Stimulated activated naive CD8-positive, alpha-beta T cell treated with anti-CD3 and anti-CD28 coated beads, Interleukin-15, amount 100 ng/mL, for 72 hours (primary cell): ENCODE results near the gene KMT2E.

Experiments
- ATAC-seq: fragments of 150-1000 bp; cut with Tn5 transposase; 2 replicates; pipeline ENCODE4 v1.10.0; 2021; ENCODE audit warnings: mild to moderate bottlenecking, moderate library complexity
- DNase-seq, 2 donors: peaks; one replicate each; pipeline ENCODE4 v3.0.0; 2021 to 2022
- H3K27ac Mint-ChIP-seq, 2 donors: one replicate each; pipeline ENCODE4 v1.8.0; 2022; ENCODE audit warnings: mild to moderate bottlenecking in 2 of 2, mixed read lengths in 2 of 2, moderate library complexity in 2 of 2
- H3K27me3 Mint-ChIP-seq: one replicate; pipeline ENCODE4 v1.8.0; 2022; ENCODE audit warnings: mixed read lengths
- H3K4me1 Mint-ChIP-seq: one replicate; pipeline ENCODE4 v1.8.0; 2022; ENCODE audit warnings: mild to moderate bottlenecking, mixed read lengths
- H3K4me3 Mint-ChIP-seq, 2 donors: one replicate each; pipeline ENCODE4 v1.8.0; 2022; ENCODE audit warnings: mild to moderate bottlenecking in 2 of 2, mixed read lengths in 2 of 2, moderate library complexity in 1 of 2
- H3K9me3 Mint-ChIP-seq, 2 donors: one replicate each; pipeline ENCODE4 v1.8.0; 2022; ENCODE audit warnings: mixed read lengths in 2 of 2

Gene KMT2E

GRCh38 chr7:105098863-105099515 is 85.0 kb downstream of the KMT2E start:
- Mint-ChIP-seq H3K4me1 (peaks cover 72% of the 10 kb centered on the region), H3K27ac (peak overlapping the region; percentile 68 to 90), H3K27me3 (no peaks in the 10 kb centered on the region), H3K4me3 (peak overlapping the region; percentile 20 to 30), H3K9me3 (no peaks in the 10 kb centered on the region)
- peak; percentile 97 for ATAC-seq
- no peak for DNase-seq

DNA sequence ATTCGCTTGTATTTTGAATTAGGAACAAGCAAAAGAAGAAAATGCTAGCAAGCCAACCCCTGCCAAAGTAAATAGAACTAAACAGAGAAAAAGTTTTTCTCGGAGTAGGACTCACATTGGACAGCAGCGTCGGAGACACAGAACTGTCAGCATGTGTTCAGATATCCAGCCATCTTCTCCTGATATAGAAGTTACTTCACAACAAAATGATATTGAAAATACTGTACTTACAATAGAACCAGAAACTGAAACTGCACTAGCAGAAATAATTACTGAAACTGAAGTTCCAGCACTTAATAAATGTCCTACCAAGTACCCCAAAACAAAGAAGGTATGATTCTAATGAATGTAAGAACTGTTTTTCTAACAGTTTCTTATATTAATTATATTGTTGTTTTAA is 87.9 kb downstream of the KMT2E start:
- Mint-ChIP-seq H3K27ac (no peak overlapping the region), H3K9me3 (no peaks in the 10 kb centered on the region), H3K4me3 (no peak overlapping the region), H3K4me1 (peaks cover 56% of the 10 kb centered on the region), H3K27me3 (no peaks in the 10 kb centered on the region)
- ATAC-seq (no peak), DNase-seq (no peak)

- H3K9me3 Mint-ChIP-seq = no peaks in the 10 kb centered on the region
- peak overlapping the region; percentile 85 to 86 for H3K27ac Mint-ChIP-seq
- peaks cover 49% of the 10 kb centered on the region for H3K4me1 Mint-ChIP-seq
- ATAC-seq (no peak), DNase-seq (no peak)
- H3K27me3 Mint-ChIP-seq = no peaks in the 10 kb centered on the region
- H3K4me3 Mint-ChIP-seq = no peak overlapping the region
Observed at GRCh38 chr7:105102557-105103352, 88.8 kb downstream of the KMT2E start.

DNA sequence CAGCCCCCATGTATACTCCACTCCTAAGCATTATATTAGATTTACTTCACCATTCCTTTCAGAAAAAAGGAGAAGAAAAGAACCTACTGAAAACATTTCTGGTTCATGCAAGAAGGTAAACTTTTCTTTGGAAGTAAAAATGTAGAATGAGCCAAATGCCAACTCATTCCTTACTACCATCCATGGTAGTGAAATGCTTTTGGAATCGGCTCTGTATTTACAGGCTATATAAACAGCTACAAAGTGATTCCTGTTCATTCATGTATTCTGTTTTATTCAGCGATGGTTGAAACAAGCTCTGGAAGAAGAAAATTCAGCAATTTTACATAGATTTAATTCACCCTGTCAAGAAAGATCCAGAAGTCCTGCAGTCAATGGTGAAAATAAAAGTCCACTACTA is 91.6 kb downstream of the KMT2E start:
- ATAC-seq = no peak
- no peak overlapping the region for H3K4me3 Mint-ChIP-seq

GRCh38 chr7:105106473-105106872 is 92.5 kb downstream of the KMT2E start:
- ATAC-seq (no peak), DNase-seq (no peak)
- no peaks in the 10 kb centered on the region for H3K27me3 Mint-ChIP-seq
- H3K4me3 Mint-ChIP-seq = no peak overlapping the region
- peak overlapping the region; percentile 42 to 56 for H3K27ac Mint-ChIP-seq
- H3K4me1 Mint-ChIP-seq = peaks cover 14% of the 10 kb centered on the region
- no peaks in the 10 kb centered on the region for H3K9me3 Mint-ChIP-seq

More for the DNA sequence above, 91.6 kb downstream of the KMT2E start:
- Mint-ChIP-seq H3K27me3 (no peaks in the 10 kb centered on the region), H3K4me1 (peaks cover 23% of the 10 kb centered on the region), H3K27ac (no peak overlapping the region), H3K9me3 (no peaks in the 10 kb centered on the region)
- DNase-seq = no peak

DNA sequence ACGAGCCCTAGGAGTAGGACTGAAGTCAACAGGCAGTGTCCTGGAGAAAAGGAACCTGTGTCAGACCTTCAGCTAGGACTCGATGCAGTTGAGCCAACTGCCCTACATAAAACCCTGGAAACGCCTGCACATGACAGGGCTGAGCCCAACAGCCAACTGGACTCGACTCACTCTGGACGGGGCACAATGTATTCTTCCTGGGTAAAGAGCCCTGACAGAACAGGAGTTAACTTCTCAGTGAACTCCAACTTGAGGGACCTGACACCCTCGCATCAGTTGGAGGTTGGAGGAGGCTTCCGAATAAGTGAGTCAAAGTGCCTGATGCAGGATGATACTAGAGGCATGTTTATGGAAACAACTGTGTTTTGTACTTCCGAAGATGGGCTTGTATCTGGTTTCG is 93.5 kb downstream of the KMT2E start:
- no peak for DNase-seq
- Mint-ChIP-seq H3K27me3 (no peaks in the 10 kb centered on the region), H3K9me3 (no peaks in the 10 kb centered on the region), H3K4me3 (no peak overlapping the region), H3K27ac (no peak overlapping the region), H3K4me1 (peaks cover 21% of the 10 kb centered on the region)
- no peak for ATAC-seq

- no peak for DNase-seq
- H3K4me1 Mint-ChIP-seq = peaks cover 14% of the 10 kb centered on the region
- H3K27me3 Mint-ChIP-seq = no peaks in the 10 kb centered on the region
- peak overlapping the region in 1 of 2 donors; percentile 77 for H3K27ac Mint-ChIP-seq
- peak; percentile 50 for ATAC-seq
- H3K9me3 Mint-ChIP-seq = no peaks in the 10 kb centered on the region
- H3K4me3 Mint-ChIP-seq = no peak overlapping the region
Observed at GRCh38 chr7:105112440-105113418, 98.7 kb downstream of the KMT2E start.

DNA sequence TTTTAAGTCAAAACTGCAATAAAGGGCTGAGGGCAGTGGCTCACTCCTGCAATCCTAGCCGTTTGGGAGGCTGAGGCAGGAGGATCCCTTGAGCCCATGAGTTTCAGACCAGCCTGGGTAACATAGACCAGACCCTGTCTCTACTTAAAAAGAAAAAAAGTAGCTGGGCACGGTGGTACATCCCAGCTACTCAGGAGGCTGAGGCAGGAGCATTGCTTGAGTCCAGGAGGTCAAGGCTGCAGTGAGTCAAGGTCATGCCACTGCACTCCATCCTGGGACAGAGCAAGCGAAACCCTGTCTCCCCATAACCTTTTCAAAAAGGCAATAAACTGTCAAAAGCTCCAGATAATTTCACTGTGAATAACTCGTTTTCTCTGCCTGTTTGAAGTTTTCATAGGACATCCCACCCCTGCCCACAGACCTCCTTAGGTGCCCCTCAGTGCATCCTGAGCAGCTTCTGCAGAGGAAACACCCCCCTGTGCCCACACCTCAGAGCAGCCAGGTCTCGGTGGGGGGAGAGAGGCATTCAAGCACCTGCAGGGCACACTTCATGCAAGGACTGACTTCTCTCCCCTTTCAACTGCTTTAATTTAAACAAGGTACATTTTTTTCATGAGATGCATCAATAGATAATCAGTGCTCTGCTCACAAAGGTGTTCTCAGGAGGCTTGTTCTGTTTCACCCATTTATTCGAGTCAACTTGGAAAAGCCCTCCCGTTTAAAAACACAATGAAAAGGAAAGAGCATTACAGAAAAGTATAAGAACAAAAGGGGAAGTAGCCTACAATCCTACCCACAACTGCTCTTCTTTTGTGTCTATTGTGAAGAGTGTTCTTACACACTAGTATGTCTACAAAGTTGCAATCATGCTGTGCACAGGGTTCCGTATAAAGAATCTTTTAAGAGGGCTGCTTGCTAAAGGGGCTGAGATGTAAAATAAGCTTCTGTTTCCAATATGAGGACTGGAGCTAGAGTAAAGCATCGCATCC is 104.9 kb downstream of the KMT2E start:
- peaks cover 32% of the 10 kb centered on the region for H3K4me1 Mint-ChIP-seq
- H3K27me3 Mint-ChIP-seq = no peaks in the 10 kb centered on the region
- H3K27ac Mint-ChIP-seq = no peak overlapping the region
- no peak overlapping the region for H3K4me3 Mint-ChIP-seq
- ATAC-seq (peak; percentile 64), DNase-seq (no peak)
- H3K9me3 Mint-ChIP-seq = no peaks in the 10 kb centered on the region

- DNase-seq (no peak), ATAC-seq (no peak)
- Mint-ChIP-seq H3K27me3 (no peaks in the 10 kb centered on the region), H3K9me3 (no peaks in the 10 kb centered on the region), H3K4me1 (peaks cover 53% of the 10 kb centered on the region), H3K4me3 (no peak overlapping the region), H3K27ac (no peak overlapping the region)
Observed at GRCh38 chr7:105122619-105123018, 108.6 kb downstream of the KMT2E start.

- H3K4me3 Mint-ChIP-seq = no peak overlapping the region
- no peak overlapping the region for H3K27ac Mint-ChIP-seq
- DNase-seq (no peak), ATAC-seq (no peak)
- H3K27me3 Mint-ChIP-seq = no peaks in the 10 kb centered on the region
- peaks cover 55% of the 10 kb centered on the region for H3K4me1 Mint-ChIP-seq
- H3K9me3 Mint-ChIP-seq = no peaks in the 10 kb centered on the region
Observed at GRCh38 chr7:105125745-105126144, 111.7 kb downstream of the KMT2E start.

- Mint-ChIP-seq H3K27ac (no peak overlapping the region), H3K9me3 (no peaks in the 10 kb centered on the region), H3K27me3 (no peaks in the 10 kb centered on the region), H3K4me3 (no peak overlapping the region), H3K4me1 (peaks cover 54% of the 10 kb centered on the region)
- ATAC-seq (no peak), DNase-seq (no peak)
Observed at GRCh38 chr7:105126436-105126975, 112.5 kb downstream of the KMT2E start.

DNA sequence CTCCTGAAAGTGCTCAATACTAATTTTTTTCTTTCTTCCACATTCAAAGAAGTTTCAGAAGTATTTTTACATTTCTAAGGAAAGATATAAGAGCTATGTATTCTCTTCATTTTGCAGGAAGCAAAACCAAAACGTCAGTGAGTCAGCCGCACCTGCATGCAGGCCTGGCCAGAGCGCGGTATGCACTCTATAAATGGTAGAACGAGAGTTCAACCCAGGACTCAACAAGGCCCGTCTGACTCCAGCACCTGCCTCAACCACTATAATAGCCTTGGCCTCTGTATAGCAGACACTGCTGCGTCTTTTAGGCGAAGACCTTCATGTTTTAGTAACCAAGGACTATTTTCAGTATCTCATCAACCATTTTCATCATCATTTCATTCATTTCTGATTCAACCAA is 113.2 kb downstream of the KMT2E start:
- Mint-ChIP-seq H3K4me3 (no peak overlapping the region), H3K27ac (no peak overlapping the region), H3K27me3 (no peaks in the 10 kb centered on the region), H3K9me3 (no peaks in the 10 kb centered on the region), H3K4me1 (peaks cover 53% of the 10 kb centered on the region)
- no peak for ATAC-seq
- DNase-seq = no peak

GRCh38 chr7:105130048-105130447 is 116.0 kb downstream of the KMT2E start:
- no peaks in the 10 kb centered on the region for H3K27me3 Mint-ChIP-seq

GRCh38 chr7:105130580-105130979 is 116.6 kb downstream of the KMT2E start:
- Mint-ChIP-seq H3K27me3 (no peaks in the 10 kb centered on the region), H3K27ac (no peak overlapping the region), H3K4me3 (no peak overlapping the region), H3K9me3 (no peaks in the 10 kb centered on the region), H3K4me1 (peaks cover 54% of the 10 kb centered on the region)
- ATAC-seq (no peak), DNase-seq (no peak)

More at GRCh38 chr7:105130048-105130447, 116.0 kb downstream of the KMT2E start:
- Mint-ChIP-seq H3K4me3 (no peak overlapping the region), H3K4me1 (peaks cover 55% of the 10 kb centered on the region), H3K27ac (no peak overlapping the region), H3K9me3 (no peaks in the 10 kb centered on the region)
- ATAC-seq (no peak), DNase-seq (no peak)
